Thoracic aorta (tissue), 2 donors: ENCODE measurements around the gene CTNNAL1. TPM values are rescaled to one million over a fixed set of nuclear protein-coding genes. Genes with fewer than 3 reads are reported as not detected.
A peak's percentile ranks its signal among the peaks of the same experiment; 100 is the strongest.

Experiments
- ATAC-seq: fragments of 150-250 bp; one replicate; pipeline ENCODE4 v1.8.0; 2017; ENCODE audit warnings: low read depth; ENCODE audit not compliant: insufficient number of reproducible peaks, low FRiP score
- DNase-seq: peaks from one replicate; pipeline ENCODE4 v3.0.0-alpha.2; 2020; ENCODE audit warnings: low spot score
- H3K27ac ChIP-seq, 2 donors: fragments of 200-600 bp; sonication (generic); 1 replicate in 1 of 2; 2 replicates in 1 of 2; pipeline ENCODE4 v1.5.1; 2016; ENCODE audit warnings: mild to moderate bottlenecking in 2 of 2, moderate library complexity in 2 of 2
- H3K27me3 ChIP-seq: fragments of 200-600 bp; sonication (generic); replicated peaks from 2 replicates; pipeline ENCODE4 v1.6.0; 2016; ENCODE audit warnings: mild to moderate bottlenecking; ENCODE audit not compliant: insufficient read depth
- H3K36me3 ChIP-seq: fragments of 200-600 bp; sonication (generic); one replicate; pipeline ENCODE4 v1.5.1; 2016
- H3K4me1 ChIP-seq, 2 donors: fragments of 200-600 bp; sonication (generic); 1 replicate in 1 of 2; 2 replicates in 1 of 2; pipeline versions ENCODE4 v1.5.1 to v1.6.0; 2016; ENCODE audit warnings: low read depth in 2 of 2, mild to moderate bottlenecking in 1 of 2; ENCODE audit not compliant: control insufficient read depth in 1 of 2
- H3K4me3 ChIP-seq: fragments of 200-600 bp; sonication (generic); 2 replicates; pipeline ENCODE4 v1.5.1; 2016; ENCODE audit warnings: mild to moderate bottlenecking
- H3K9me3 ChIP-seq: fragments of 200-600 bp; sonication (generic); 2 replicates; pipeline ENCODE4 v1.5.1; 2016
- CTCF ChIP-seq: fragments of 200-600 bp; sonication (generic); IDR thresholded peaks from one replicate; pipeline ENCODE4 v1.5.1; 2019; ENCODE audit warnings: antibody characterized with exemption
- total RNA-seq, 2 donors: library from RNA; depleted of rRNA; stranded (reverse); fragments of >200 nt; gene quantifications; one replicate each; pipeline versions ENCODE4 v1.1.0 to v1.2.3, GENCODE V29; 2016

The CTNNAL1 gene
- total RNA-seq, 2 donors from 2014 or later, result 41.8 to 45.0 TPM

- H3K4me3 ChIP-seq, result no peak overlapping the region
- no peak for TF ChIP-seq CTCF
- no peak for DNase-seq
- ATAC-seq, result no peak
- H3K9me3 ChIP-seq, result no peaks in the 10 kb centered on the region
- H3K36me3 ChIP-seq, result peaks cover 28% of the 10 kb centered on the region
- no peaks in the 10 kb centered on the region for H3K27me3 ChIP-seq
- no peak overlapping the region for H3K27ac ChIP-seq
- H3K4me1 ChIP-seq, result no peaks in the 10 kb centered on the region
These were observed 30.3 kb upstream of the CTNNAL1 start for GRCh38 chr9:109043578-109043977.

GRCh38 chr9:109040571-109040970 is 27.3 kb upstream of the CTNNAL1 start:
- no peak overlapping the region for H3K27ac ChIP-seq
- peaks cover 10% of the 10 kb centered on the region for H3K36me3 ChIP-seq
- H3K4me1 ChIP-seq, result peaks cover 0 to 17% of the 10 kb centered on the region in 2 donors
- no peaks in the 10 kb centered on the region for H3K27me3 ChIP-seq
- no peak for ATAC-seq
- no peak for TF ChIP-seq CTCF
- no peak overlapping the region for H3K4me3 ChIP-seq
- H3K9me3 ChIP-seq, result no peaks in the 10 kb centered on the region
- DNase-seq, result no peak

GRCh38 chr9:109039539-109039938 is 26.2 kb upstream of the CTNNAL1 start:
- no peak overlapping the region for H3K27ac ChIP-seq
- DNase-seq (no peak), ATAC-seq (no peak)
- peaks cover 4% of the 10 kb centered on the region for H3K36me3 ChIP-seq
- no peak overlapping the region for H3K4me3 ChIP-seq
- peaks cover 0 to 22% of the 10 kb centered on the region in 2 donors for H3K4me1 ChIP-seq
- H3K9me3 ChIP-seq, result no peaks in the 10 kb centered on the region
- no peak for TF ChIP-seq CTCF
- no peaks in the 10 kb centered on the region for H3K27me3 ChIP-seq

GRCh38 chr9:109037946-109038715 is 24.8 kb upstream of the CTNNAL1 start:
- no peaks in the 10 kb centered on the region for H3K9me3 ChIP-seq
- H3K27ac ChIP-seq, result no peak overlapping the region
- peaks cover 1% of the 10 kb centered on the region for H3K36me3 ChIP-seq
- ATAC-seq (no peak), DNase-seq (no peak)
- no peak overlapping the region for H3K4me3 ChIP-seq
- no peak for TF ChIP-seq CTCF
- peaks cover 0 to 22% of the 10 kb centered on the region in 2 donors for H3K4me1 ChIP-seq
- no peaks in the 10 kb centered on the region for H3K27me3 ChIP-seq

- H3K27me3 ChIP-seq, result no peaks in the 10 kb centered on the region
- no peak for TF ChIP-seq CTCF
- no peak for DNase-seq
- peaks cover 0 to 22% of the 10 kb centered on the region in 2 donors for H3K4me1 ChIP-seq
- peaks cover 4% of the 10 kb centered on the region for H3K36me3 ChIP-seq
- H3K4me3 ChIP-seq, result no peak overlapping the region
- ATAC-seq, result no peak
- H3K9me3 ChIP-seq, result no peaks in the 10 kb centered on the region
- peak overlapping the region; percentile 32 to 35 for H3K27ac ChIP-seq
These were observed 23.7 kb upstream of the CTNNAL1 start for GRCh38 chr9:109036744-109037680.
